ENCODE data around the gene ZBTB9.

The ZBTB9 gene

DNA sequence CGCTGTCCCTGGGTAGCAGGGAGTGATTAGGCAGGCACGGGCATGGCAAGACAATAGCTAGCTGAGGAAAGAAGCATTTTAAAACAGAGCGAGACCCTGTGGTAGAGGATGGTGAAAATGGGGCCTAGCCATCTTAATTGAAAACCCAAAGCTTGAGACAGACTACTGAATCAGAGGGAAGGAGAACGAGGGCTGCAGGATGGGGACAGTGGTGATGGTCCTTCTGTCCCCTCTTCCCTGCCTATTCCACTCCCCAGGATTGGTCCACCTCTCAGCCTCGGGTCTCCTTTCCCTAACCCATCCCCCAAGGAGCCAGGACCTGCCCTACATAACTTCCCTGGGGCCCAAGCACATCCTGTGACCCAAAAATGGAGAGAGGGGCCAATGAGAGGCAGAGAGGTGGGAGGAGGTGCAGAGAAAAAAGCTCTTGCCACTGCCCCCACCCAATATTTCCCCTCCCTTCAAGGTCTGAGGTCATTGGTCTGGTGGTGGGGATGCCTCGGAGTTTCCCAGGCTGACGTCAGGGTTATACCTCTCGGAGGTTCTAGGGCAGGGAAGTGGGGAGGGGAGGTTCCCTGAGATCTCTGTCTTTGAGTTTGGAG is 35.6 kb upstream of the ZBTB9 start:
- DNase-seq = no peak

DNA sequence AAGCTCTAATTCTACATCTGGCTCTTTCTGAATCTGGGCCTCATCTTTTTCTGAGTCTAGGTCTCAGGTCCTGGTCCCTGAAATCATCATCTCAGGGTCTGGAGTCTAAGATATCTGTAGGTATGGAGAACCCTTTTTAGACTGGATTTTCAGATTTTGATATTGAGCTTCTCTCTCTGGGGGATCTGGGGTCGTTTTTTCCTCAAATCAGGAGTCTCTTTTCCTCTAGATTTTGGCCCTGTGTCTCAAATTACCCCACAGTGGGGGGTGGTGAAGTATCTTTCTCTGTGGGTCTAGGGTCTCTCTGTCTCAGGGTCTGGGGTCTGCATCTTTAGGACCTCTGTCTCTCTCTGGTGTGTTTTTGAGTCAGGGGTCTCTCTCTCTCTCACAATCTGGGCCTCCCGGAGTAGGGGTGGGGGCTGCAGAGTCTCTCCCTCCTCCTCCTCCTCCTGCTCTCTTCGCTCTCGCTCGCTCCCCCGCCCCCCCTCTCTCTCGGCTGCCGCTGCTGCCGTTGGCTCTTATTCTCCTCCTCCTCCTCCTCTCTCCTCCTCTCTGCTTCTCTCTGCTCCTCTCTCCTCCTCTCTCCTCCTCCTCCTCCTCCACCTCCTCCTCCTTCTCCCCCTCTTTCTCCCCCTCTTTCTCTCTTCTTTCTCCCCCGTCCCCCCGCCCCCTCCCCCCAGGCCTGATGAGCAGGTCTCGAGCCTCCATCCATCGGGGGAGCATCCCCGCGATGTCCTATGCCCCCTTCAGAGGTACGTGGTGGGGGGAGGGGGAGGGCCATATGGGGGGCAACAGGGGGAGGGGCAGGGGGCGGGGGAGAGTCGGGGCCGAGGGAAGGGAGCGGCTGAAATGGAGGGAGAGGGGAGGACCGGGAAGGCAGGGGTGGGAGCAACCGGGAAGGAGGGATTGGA is 34.5 kb upstream of the ZBTB9 start, which contains the start of gene SYNGAP1:
SYNGAP1 (plus strand) TSS at position 486 of the 911 bp plus-strand sequence; CDS start at position 686, 200 bp downstream.
- no peak for DNase-seq

DNA sequence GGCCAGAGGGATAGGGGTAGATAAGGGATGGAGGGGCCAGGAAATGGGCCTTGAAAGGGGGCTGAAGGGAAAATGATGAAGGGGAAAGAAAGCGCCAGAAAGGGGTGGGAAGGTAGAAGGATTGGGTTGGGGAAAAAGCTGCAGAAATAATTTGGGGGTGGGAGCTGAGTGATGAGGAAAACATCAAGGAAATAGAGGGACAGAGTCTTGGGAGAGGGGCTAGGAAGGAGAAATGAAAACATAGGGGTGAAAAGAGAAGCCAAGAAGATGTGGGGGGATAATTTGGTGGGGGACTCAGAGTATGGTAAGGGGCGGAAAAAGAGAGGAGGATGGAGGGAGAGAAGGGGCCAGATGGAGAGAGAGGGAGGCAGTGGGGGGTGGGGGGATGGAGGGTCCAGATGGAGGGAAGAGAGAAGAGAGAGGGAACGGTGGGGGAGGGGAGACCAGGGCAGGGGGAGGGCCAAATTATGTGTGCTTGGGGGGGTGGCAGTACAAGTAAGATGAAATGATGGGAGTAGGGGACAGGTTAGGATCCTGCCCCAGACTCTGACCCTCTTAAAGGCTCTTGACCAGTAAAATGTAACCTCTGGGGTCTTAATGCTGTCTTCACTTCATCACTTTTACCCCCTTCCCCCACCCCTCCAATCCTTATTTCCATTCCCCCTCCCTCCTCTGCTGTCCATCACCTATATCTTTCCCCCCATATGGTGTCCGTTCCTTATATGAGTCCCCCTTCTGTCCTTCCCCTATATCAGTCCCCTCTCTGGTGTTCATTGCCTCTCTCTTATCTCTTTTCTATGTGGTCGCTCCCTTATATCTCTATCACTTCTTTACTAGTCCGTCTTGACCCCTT is 33.7 kb upstream of the ZBTB9 start:
- no peak for DNase-seq

DNA sequence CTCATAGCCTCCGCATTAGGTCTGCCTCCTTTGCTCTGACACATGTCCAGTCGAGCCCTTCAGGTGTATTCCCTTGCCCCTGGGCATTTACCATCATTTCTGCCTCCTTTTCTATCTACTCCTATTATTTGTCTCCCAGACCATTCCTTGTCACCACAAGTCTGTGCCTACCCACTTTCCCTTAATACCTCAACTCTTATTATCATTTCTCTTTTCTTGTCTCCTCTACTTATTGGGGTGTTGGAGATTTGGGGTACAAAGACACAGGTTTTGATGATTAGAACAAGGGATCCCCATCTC is 33.1 kb upstream of the ZBTB9 start:
- no peak for DNase-seq

DNA sequence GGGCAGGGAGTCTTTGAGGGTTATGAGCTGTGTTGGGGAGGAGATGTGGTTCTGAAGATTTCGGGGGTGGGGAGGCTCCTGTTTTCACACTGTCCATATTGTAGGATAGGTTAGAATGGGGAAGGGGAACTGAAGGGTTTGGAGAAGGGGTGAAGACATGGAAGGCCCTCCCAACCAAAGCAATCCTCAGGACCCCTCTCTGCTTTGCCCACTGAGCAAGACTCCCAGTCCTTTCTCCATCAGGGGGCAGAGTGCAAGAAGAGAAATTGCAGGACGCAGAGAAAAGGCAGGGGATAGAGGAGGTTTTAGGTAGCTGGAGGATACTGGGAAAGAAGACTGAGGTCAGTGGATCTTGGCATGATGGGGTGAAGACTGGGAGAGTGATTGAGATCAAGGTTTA is 30.6 kb upstream of the ZBTB9 start:
- DNase-seq = no peak

DNA sequence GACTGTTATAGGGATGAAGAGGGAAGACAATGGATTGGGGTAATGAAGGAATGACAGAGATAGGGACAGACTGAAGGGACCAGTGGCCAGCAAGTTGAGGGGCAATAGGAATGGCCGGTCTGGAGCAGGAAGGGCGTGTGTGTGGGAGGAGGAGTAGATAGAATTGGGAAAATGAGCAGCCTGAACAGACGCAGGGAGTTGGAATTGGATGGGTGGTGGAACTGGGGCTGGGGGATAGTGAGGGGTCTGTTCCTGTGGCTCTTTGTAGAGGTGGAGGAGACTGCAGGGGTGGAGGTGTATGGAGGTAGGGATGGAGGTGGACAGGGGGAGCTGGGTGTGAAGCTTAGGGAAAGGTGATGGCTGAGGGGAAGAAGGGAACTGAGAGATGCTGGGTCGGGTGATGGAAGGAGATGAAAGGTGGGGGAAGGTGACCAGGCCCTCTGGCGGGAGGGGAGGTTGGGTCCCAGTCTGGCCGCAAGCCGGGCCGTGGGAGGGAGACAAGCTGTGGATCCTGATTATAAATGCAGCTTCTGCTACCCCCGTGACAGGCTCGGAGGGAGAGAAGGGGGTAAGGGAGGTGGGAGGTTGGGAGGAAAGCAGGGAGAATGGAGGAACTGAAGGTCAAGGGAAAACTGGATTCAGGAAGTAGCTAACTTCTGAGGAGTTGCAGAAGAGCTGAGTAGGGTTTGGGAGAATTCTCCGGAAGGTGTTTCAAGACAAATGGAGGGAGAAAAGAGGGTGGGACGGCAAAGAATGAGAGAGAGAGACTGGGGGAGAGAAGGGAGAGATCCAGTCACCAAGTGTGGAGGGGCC is 29.3 kb upstream of the ZBTB9 start:
- no peak for DNase-seq

DNA sequence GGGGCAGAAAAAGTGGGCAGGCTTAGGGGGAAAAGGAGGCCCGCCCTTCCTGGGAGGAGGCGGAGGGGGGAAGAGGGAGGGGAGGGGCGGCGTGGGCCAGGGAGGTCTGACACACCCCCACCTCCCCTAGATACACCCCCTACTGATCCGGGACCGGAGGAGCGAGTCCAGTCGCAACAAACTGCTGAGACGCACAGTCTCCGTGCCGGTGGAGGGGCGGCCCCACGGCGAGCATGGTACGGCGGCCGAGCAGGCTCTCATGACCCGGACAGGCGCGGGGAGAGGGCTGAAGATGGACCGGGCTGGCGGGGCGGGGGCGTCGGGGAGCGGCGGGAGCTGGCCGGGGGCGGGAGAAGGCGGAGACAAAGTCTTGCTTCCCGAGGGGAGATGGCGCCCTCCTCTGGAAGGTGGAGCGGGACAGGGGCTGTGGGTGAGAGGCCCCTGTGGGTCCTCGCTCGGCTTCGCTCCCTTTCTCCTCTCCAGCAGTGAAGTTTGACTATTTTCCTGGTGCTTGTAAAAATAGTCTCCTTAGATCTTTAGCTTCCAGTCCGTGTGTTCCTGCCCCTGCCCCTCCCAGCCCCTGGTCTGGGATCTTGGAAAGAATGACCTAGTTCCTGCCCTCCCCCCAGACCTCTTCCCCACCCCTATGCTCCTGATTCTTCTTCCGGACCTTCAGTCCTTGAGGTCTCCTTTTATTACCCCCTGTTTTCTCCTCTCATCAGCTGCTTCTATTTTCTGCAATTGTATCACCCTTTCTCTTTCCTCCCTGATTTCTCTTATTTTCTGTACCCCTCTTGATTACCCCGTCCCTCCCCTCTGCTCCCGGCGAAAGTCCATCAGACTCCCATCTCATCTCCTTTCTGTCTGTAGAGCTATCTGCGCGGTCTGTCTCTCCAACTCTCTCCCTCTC is 28.5 kb upstream of the ZBTB9 start:
- DNase-seq = peak in 1 of 2 experiments; percentile 52

DNA sequence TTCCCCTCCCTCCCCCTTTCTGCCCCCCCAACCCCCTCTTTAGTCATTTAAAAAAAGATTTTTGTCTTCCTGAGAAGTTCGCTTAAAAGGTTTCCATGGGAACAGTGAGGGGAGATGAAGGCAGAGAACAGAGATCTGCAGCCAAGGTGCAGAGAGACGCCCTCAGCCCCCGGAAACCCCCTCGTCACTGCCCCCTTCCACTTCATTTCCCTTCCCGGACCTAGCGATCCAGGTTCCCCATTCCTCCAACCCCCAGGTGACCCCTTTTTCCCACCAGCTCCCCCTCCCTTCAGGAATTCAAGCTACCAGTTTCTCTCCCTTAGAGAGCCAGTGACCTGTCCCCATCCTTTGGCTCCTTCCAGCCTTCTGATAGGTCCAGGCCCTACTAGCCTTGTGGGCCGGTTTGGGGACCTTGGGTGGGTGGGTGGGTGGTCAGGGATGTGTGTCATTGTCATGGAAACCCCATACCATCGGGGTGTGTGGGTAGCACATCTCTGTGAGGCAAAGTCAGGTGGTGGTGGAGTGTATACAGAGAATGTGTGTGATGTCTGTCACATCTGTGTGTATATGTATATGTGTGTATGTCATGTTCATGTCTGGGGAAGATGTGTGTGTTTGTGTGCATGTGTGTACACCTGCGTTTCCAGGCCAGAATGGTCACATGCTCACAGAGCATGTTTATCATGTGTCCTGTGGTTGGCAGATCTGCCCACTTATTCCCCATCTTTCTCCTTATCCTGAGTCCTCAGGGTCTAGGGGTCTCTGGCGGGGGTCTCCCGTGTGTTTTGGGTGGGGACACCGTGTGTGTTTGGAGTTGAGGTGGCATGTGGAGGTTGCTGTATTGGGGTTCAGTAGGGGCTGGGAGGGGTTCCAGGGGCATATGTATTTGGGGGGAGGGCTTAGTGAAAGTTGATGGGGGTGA is 27.5 kb upstream of the ZBTB9 start:
- no peak for DNase-seq

DNA sequence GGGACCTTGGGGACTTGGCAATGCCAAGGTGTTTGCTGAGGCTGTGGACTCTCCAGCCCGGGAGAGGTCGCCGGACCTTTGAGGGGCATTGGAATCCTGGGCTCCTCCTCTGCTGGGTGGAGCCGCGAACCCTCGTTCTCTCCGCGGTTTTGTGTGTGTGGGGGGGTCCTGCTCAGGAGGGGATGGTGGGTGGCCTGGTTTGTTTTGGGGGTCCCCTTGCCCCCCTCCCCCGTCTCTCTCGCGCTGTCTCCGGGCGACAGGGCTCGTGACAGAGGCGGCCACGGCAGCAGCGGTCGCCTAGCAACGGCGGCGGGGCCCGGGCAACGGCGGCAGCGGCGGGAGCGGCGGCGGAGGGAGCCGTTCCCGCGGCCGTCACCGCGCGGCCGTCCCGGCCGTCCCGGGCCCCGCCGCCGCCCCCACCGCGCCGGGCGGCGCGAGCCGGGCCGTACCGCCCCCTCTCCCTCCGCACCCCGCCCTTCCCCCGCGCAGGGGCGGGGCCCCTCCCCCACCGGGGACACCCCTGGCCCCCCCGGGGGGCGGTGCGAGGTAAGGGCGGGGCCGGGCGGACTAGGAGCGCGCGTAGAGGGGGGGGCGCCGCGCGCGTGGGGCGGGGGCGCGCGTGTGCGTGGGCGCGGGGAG is 26.7 kb upstream of the ZBTB9 start:
- no peak for DNase-seq

DNA sequence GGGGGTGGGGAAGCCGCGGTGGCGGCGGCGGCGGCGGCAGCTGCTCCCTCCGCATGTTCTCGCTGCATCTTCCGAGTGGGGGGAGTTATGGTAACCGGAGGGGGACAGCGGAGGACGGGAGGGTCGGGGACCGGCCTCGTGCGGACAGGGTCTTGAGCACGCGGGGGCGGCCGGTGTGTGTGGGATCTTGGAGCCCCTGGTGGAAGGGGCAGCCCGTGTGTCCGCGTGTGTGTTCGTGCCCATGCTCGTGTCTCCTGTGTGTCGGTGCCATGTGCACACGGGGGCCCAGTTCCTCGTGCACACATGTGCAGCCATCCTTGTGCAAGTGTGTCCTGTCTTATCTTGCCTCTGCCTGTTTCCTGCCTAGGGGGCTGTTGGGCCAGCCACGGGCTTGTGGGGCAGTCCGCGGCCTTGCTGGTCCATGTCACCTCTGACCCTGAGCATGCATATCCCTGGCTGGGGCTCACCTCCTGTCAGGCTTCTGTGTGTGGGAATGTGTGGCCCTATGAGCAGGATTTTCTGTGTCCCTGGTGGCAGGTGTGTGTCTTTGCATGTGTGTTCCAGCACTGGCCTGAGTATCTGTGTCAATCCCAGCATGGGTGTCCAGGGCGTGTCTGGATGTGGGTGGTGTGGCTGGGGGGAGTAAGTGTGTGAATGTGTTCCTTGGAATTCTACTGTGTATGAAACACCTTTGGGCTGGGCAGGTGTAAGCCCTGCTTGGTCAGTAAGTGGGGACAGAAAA is 26.0 kb upstream of the ZBTB9 start:
- no peak for DNase-seq

DNA sequence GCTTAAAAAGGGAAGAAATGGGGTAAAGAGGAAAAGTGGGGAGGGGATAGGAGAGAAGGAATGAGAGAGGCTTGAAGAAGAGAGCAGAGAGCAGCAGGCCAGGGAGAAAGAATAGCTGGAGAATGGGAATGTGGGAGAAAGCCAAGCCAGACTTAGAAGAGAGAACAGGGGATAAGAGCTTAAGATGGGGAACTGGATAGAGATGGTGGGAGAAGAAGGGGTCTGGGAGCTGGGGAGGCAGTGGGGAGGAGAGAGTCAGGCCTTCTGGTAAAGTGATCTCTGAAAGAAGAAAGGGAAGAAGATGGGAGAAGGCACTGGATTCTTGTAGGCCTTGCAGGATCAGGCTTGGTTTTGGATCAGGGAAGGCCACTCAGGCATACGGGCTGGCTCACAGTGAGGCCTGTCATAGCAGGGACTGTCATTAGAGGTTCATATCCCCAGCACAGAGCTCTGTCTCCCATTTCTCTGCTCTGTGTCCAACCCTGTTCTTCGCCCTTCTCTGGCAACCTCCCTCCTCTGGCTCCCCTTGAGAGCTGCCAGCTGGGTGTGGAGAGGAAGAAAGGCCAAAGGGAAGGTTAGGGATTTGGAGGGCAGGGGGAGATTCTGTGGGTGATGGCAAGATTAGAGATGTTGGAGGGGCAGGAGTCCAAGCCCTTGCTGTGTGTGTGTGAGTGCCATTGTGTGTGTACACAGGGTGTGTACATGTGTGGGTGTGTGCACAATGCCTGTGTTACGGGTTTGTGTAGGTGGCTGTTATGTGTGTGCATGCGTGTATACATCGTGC is 25.2 kb upstream of the ZBTB9 start:
- no peak for DNase-seq

DNA sequence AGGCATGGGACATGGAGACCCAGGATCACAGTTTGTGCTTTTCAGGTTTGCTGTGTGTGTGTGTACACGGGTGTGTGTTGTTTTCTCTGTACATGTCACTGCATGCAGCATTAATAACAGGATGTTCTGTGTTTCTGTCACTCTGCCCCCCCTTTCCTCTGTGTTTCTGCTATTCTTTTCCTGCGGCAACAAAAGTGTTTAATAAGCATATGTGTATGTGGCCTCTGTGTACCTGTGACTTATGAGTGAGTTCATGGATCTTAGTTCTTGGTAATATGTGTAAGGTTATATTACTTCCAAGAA is 24.7 kb upstream of the ZBTB9 start:
- DNase-seq = no peak

DNA sequence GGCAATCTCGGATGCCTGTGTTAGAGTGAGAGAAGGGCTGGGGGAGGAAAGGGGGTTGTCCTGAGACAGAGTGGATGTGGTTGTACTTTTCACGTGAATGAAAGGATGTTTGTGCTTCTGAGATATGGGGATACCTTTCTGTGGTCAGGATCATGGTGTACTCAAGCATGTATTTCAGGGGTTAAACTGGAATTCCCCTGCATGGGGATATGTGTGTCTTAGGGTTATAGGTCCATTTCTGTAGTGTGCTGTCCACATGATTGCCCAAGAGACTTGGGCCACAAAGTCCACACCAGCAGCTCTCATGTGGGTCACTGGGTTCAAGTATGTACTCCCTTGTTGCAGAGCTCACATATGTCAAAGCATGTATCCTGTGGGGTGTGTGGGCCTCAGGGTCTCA is 24.0 kb upstream of the ZBTB9 start:
- DNase-seq = no peak

DNA sequence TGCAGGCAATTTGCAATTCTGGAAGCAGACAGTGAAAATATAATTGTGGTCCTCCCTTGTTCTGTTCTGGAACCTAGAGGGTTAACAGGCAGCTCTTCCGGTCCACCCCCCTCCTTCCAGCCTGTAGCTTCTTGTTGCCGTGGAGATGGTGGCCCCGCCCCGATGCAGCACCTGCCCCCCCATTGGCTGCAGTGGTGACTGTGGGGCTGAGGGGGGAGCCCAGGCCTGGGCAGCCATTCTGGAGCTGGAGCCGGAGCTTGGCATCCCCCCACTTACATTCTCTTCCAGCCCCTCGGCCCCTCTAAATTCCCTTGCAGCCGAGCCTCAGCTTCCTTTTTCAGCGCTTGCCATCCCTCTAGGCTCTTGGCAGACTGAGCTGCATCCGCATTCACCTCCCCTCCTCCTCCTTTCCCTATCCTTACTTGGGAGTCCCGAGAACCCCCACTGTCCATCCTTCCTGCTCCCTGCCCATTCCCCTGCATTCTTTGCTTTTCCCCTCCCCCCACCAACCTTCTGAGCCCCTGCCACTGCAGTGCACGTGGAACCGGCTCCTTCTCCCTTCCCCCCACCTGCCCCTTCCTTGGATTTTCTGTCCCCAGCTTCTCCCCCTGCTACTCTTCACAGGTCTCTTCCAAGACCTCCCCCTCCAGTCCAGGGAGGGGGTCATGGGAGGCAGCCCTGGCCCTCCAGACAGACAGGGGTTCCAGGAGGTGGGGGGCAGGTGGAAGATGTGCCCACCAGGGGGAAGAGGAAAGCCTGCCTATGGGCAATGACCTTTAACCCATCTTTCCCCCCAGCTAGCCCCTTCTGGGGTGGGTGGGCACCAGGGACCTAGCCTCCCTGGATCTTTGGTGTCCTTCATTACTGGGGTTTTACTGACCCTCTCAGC is 23.1 kb upstream of the ZBTB9 start:
- DNase-seq = peak in 1 of 2 experiments; percentile 35

DNA sequence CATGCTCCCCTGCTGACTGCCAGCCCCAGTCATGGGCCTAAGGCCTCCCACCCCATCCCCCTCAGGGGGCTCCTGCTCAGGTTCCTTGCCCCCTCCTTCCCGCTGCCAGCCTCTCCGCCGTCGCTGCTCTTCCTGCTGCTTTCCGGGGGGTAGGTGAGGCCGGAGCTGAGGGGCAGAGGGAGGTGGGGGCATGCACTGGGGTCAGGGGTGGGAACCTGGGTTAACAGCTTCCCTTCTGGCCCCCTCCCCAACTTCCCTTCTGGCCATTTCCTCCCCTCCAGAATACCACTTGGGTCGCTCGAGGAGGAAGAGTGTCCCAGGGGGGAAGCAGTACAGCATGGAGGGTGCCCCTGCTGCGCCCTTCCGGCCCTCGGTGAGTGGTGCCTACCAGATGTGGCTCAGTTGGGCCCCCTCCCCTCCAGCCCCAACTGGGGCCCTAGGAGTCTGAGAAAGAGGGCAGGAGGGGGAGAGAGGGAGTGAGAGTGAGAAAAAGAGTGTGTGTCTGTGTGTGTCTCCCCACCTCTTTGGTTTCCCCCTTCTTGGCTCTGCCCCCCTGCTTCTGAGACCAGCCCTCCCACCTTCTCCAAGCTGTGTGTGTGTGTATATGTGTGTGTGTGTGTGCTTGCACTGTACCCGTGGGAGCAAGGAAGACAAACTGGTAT is 22.4 kb upstream of the ZBTB9 start:
- no peak for DNase-seq

DNA sequence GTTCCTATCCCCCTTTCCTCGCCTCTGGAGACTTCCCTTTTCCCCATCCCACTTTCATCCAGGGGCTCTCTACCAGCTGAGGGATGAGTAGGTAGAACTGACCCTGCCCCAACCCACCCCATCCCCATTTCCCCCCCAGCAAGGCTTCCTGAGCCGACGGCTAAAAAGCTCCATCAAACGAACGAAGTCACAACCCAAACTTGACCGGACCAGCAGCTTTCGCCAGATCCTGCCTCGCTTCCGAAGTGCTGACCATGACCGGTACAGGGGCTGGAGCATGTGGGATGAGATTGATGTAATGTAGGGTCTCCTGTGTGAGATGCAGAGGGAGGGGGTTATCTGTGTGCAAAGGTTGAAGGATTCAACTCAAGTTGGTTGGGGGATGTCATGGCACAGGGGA is 21.8 kb upstream of the ZBTB9 start:
- no peak for DNase-seq

DNA sequence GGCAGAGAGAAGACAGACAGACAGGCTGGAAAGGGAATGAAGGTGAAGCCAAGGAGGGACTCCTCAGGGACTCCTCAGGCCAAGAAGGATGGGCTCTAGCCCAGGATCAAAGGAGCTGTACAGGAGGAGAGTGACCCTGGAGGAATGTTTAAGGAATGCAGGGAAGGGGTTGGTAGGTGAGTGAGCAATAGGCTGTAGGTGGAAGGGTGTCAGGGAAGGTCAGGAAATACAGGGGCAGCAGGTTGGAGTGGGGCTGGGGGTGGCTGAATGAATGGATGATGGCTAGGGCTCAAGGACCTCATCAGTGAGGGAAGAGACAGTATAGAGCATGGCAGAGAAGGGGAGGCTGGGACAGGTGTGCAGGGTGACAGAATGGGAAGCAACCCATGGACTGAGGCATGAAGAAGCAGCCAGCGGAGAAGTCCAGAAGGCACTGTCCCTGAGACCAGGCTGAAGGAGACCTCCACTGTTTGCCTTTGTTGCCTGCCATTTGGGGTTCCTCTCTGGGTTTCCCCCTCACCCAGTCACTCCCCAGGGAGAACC is 21.3 kb upstream of the ZBTB9 start:
- no peak for DNase-seq
